Central memory CD4-positive, alpha-beta T cell (primary cell): Measurements from ENCODE around the gene CFAP46.

ENCODE experiments used
- DNase-seq: peaks from one replicate; pipeline ENCODE4 v3.0.0; 2022
- total RNA-seq, 3 experiments: gene quantifications; one replicate each; lab custom pipeline; 2026; lab: John Stamatoyannopoulos, UW

The CFAP46 gene
- total RNA-seq = 0 to 0.04 (median 0) reads per million in 3 experiments

DNA sequence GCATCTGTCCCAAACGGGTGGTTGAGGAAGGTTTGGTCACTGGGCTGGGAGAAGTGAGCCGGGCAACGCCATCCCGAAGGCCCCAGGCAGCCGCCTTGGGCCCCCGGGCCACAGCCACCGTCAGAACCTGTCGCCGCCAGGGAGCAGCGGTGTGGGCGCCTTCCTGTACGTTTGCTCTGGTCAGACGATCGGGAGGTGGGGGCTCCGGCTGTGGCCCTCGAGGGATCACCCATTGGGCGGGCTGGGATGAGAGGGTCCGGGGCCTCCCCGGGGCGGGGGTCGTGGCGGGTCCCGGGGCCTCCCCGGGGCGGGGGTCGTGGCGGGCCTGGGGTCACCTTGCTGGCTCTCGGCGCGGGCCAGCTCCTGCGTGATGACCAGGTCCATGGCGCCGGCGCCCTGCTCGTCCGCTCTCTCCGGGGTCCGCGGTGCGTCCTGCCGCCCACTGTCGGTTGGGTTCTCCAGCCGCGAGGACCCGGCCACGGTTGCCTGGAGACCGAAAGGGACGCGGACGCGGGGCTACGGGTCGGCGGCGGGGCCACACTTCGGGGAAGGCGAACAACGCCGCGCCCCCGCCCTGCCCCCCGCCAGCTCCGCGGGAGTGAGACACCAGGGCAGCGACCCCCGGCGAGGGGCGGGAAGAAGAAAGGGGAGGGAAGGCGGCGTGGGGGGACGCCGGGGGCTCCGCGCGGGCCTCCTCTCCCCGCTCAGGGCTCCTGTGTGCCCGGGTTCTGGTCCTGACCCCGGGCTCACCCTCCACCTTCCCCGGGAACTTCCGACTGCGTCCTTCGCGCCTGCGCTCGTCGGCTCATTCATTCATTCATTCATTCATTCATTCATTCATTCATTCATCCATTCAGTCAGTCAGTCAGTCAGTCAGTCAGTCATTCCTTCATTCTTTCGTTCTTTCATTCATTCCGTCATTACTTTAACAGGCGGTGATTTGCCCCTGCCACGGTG lies at the start of gene CFAP46:
CFAP46 (minus strand) TSS at position 470 of the 957 bp plus-strand sequence; CDS start at position 384, 86 bp downstream.
- no peak for DNase-seq

GRCh38 chr10:132991706-132992432 lies 49.5 kb upstream of the CFAP46 start:
- DNase-seq = no peak

DNA sequence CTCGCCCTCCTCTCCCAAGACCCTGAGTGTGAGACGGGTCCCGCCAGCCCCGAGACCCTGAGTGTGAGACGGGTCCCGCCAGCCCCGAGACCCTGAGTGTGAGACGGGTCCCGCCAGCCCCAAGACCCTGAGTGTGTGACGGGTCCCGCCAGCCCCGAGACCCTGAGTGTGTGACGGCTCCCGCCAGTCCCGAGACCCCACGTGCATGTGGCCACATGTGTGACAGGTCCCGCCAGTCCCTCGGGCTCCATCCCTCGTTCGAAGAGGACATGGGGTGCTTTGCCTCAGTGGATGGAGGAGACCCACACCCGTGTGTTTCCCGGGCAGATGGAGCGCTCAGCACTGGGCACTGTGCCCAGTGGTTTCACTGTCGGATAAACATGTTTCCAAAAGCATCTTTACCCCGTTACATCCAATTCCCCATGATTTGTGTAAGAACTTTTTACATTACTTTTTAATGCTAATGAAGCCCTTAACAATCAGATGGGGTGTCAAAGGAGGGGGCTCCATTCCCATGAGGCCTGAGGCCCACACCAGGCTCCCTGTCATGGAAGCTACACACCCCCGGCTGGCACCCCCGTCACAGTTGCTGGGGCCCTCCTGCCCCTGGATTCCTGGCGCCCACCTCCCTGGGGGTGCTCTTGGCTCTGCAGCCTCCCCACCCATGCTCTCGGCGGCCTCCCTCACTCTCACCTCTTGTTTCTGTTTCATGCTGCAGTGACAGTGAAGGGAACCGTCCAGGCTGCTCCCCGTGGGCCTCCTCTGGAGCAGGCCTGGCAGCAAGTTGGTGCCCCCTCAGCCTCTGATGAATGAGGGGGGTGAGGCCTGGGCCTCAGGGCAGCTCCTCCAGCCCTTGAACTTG lies 48.5 kb upstream of the CFAP46 start:
- no peak for DNase-seq

DNA sequence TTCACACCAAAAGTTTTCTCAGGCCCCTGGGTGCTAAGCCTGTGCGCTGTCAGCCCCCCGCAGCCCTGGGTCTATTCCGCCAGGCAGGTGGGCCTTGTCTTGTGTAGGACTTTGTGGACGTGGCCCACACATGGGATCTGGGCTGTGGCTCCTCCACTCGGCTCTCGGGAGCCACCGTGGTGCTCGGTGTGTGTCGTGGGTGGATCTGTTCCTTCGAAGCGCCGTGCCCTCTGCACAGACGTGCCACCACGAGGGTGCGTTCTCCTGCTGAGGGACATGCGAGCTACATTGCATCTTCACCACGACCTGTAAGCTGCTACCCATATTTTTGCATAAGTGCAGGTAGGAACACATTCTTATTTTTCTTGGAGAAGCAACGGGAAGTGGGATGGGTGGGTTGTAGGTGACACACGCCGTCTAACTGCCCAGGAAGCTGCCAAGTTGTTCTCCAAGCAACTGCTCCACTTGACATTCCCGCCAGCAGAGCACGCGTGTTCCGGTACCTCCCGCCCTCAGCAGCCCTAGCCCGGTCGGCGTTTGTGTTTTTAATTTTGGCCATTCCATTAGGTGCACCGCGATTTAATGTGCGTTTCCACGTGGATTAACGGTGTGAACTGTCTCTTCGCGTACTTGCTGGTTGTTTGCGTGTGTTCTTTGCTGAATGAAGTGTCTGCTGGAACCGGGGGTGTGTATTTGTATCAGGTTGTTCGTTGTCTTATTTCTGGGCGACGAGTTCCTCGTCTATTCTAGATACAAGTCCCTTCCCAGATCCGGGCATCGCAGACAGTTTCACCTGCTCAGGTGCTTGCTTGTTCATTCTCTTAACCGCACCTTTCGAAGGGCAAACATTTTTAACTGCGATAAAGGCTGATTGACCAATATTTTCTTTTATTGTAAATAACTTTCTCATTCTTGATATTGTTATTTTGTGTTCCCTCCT lies 47.4 kb upstream of the CFAP46 start:
- no peak for DNase-seq

DNA sequence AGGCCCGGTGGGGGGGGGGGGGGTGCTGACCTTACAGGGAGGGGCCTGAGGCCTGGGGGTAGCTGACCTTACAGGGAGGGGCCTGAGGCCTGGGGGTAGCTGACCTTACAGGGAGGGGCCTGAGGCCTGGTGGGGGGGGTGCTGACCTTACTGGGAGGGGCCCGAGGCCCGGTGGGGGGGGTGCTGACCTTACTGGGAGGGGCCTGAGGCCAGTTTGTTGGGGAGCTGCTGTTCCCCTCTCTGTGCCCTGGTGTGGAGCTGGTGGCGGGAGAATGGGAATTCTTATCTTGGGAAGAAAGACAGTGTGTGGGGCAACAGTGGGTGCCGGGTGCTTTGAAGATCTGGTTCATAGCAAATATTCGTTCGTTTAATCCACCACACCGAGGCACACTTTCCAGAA lies 46.6 kb upstream of the CFAP46 start:
- DNase-seq = no peak

GRCh38 chr10:132987671-132988571 lies 45.6 kb upstream of the CFAP46 start:
- DNase-seq = no peak

DNA sequence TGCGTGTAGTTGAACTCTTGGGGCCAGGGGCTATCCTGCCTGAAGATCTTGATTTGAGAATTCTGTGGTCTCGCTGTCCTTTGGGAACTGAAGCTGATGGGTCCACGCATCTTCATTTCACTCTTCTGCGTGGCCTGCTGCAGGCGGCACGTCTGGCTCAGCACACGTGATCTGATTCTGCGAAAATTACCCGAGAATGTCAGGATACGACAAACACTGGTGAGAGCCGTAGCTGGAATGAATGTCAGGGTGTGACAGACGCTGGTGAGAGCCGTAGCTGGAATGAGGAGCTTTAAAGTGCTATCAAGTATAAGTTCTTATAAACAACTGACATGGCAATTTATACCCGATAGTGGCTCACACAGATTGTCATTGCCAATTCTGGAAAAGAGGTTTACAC lies 44.6 kb upstream of the CFAP46 start:
- no peak for DNase-seq

GRCh38 chr10:132986576-132986975 lies 44.2 kb upstream of the CFAP46 start:
- no peak for DNase-seq

DNA sequence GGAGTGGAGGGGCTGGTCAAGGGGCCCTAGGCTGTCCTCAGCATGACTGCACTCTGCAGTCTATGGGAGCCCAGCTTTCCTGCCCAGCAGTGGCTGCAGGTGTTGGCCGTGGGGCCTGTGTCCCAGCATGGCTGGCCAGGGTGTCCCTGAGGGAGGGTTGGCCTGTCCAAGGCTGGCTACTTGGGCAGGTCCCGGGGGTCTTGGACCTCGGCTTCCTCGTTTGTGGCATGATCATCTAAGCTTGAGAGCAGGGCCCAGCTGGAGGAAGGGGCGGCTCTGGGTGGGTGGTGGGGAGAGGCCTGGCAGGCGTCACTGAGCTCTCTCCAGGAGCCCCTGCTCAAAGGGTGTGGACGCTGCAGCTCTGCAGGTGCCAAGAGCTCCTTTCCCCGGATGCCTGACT lies 43.7 kb upstream of the CFAP46 start:
- no peak for DNase-seq

DNA sequence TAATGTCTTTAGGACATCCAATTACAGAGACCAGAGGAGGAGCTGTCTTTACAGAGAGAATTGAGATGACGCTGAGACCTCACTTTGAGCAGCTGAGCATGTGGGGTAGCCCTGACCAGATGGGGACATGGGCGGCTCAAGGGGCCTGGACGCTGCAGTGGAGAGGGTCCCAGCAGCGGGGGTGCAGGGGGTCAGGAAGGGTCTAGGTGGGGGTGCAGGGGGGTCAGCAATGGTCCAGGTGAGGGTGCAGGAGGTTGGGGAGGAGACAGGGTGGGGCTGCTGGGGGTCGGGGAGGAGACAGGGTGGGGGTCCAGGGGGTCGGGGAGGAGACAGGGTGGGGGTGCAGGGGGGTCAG lies 43.2 kb upstream of the CFAP46 start:
- DNase-seq = no peak

DNA sequence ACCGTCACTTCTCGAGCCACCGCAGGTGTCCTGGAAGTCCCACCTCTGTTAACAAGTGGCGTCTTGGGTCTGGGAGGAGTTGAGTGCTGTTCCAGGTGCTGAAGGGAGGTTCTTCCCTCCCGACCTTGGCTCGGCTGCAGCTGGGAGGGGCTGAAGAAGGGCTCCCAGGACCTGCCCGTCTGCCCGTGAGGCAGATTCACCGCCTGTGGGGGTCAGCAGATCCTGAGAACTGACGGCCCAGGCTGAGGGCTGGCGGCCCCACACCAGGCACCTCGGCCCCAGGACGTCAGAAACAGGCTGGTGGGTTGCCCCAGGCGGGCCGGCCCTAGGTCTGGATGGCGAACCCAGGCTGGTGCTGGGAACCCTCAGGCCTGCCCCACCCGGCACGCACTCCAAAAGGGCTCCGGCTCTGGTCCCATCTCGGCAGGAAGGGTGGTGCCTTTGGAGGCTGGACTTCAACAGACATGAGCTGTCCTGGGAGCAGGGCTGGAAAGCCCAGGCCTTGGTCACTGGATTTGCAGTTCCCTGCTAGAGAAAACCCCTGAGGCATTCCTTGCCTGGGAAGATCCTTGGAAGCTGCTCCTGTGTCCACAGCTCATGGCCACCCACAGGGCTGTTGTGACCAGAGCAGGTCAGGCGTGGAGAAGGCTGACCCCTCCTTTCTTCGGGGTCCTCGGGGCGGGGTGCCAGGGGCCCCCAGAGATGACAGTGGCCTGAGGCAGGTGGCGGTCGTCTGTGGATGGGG lies 42.6 kb upstream of the CFAP46 start:
- no peak for DNase-seq

DNA sequence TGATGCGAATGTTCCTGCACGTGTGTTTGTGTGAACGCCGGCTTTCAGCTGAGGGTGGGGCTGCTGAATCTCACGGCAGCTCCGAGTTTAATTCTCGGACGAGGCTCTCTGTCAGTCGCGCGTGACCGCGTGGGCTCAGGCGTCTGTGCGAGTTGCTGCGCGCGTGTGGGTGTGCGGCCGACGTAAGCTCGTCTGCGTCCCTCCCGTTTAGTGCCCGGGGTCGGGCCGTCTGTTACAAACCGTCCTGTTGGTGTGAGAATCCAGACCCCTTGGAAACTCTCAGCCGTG lies 41.6 kb upstream of the CFAP46 start:
- no peak for DNase-seq

GRCh38 chr10:132983252-132984007 lies 41.1 kb upstream of the CFAP46 start:
- no peak for DNase-seq

GRCh38 chr10:132982301-132982989 lies 40.1 kb upstream of the CFAP46 start:
- no peak for DNase-seq

- no peak for DNase-seq
Observed at GRCh38 chr10:132981746-132982145, 39.4 kb upstream of the CFAP46 start.

DNA sequence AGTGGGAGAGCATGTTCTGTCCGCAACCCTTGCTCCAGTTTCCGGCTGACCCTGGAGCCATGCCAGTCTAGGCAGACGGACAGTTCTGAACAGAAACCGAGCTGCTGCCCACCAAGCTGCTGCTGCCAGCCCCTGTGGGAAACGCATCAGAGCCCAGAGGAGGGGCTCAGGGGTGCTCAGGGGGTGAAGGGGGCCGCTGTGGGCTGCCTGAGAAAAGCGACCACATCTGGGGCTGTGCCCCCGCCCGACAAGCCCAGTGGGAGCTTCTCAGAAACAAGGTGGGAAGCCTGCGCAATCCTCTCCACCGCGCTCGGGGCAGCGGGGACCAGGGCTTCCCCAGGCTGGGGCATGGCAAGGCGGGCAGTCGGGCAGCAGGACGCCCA lies 38.8 kb upstream of the CFAP46 start:
- no peak for DNase-seq

GRCh38 chr10:132980426-132981172 lies 38.2 kb upstream of the CFAP46 start:
- no peak for DNase-seq
